ENCODE data around the gene MEIOB.

MEIOB gene

GRCh38 chr16:1857433-1858097, 14.4 kb downstream of the MEIOB start:
- Histone ChIP-seq H3K36me3 (ENCODE audit: control insufficient read depth, insufficient read depth, low read length) (no peaks in the 10 kb centered on the region), H3K4me1 (ENCODE audit: control insufficient read depth, insufficient read depth, low read length) (no peaks in the 10 kb centered on the region), H3K27me3 (ENCODE audit: control insufficient read depth, insufficient read depth, low read length) (no peaks in the 10 kb centered on the region), H3K4me3 (ENCODE audit: low read length) (no peak overlapping the region), H3K27ac (ENCODE audit: low read length) (no peak overlapping the region), H3K9me3 (ENCODE audit: control insufficient read depth, insufficient read depth, low read length) (no peaks in the 10 kb centered on the region)
- no CpG with 5 or more reads among the region's 5 CpGs for WGBS (ENCODE audit: insufficient coverage, insufficient read length)
- no peak for DNase-seq (ENCODE audit: low read depth, low spot score)

- DNase-seq (ENCODE audit: low read depth, low spot score): no peak
- Histone ChIP-seq H3K27ac (ENCODE audit: low read length) (no peak overlapping the region), H3K9me3 (ENCODE audit: control insufficient read depth, insufficient read depth, low read length) (no peaks in the 10 kb centered on the region), H3K4me3 (ENCODE audit: low read length) (no peak overlapping the region), H3K36me3 (ENCODE audit: control insufficient read depth, insufficient read depth, low read length) (no peaks in the 10 kb centered on the region), H3K4me1 (ENCODE audit: control insufficient read depth, insufficient read depth, low read length) (no peaks in the 10 kb centered on the region), H3K27me3 (ENCODE audit: control insufficient read depth, insufficient read depth, low read length) (no peaks in the 10 kb centered on the region)
- WGBS (ENCODE audit: insufficient coverage, insufficient read length): no CpG with 5 or more reads among the region's 4 CpGs
Observed at GRCh38 chr16:1851793-1852192, 20.2 kb downstream of the MEIOB start.

GRCh38 chr16:1850981-1851380, 21.0 kb downstream of the MEIOB start:
- Histone ChIP-seq H3K27me3 (ENCODE audit: control insufficient read depth, insufficient read depth, low read length) (no peaks in the 10 kb centered on the region), H3K36me3 (ENCODE audit: control insufficient read depth, insufficient read depth, low read length) (no peaks in the 10 kb centered on the region), H3K4me3 (ENCODE audit: low read length) (no peak overlapping the region), H3K9me3 (ENCODE audit: control insufficient read depth, insufficient read depth, low read length) (no peaks in the 10 kb centered on the region), H3K4me1 (ENCODE audit: control insufficient read depth, insufficient read depth, low read length) (no peaks in the 10 kb centered on the region), H3K27ac (ENCODE audit: low read length) (no peak overlapping the region)
- no peak for DNase-seq (ENCODE audit: low read depth, low spot score)
- no CpG with 5 or more reads among the region's 7 CpGs for WGBS (ENCODE audit: insufficient coverage, insufficient read length)

- no CpG with 5 or more reads among the region's 1 CpG for WGBS (ENCODE audit: insufficient coverage, insufficient read length)
- H3K9me3 ChIP-seq (ENCODE audit: control insufficient read depth, insufficient read depth, low read length): no peaks in the 10 kb centered on the region
- no peak overlapping the region for H3K27ac ChIP-seq (ENCODE audit: low read length)
- DNase-seq (ENCODE audit: low read depth, low spot score): no peak
- H3K4me1 ChIP-seq (ENCODE audit: control insufficient read depth, insufficient read depth, low read length): no peaks in the 10 kb centered on the region
- H3K4me3 ChIP-seq (ENCODE audit: low read length): no peak overlapping the region
- no peaks in the 10 kb centered on the region for H3K36me3 ChIP-seq (ENCODE audit: control insufficient read depth, insufficient read depth, low read length)
- no peaks in the 10 kb centered on the region for H3K27me3 ChIP-seq (ENCODE audit: control insufficient read depth, insufficient read depth, low read length)
Observed at GRCh38 chr16:1846416-1846815, 25.5 kb downstream of the MEIOB start.

- DNase-seq (ENCODE audit: low read depth, low spot score): no peak
- no peaks in the 10 kb centered on the region for H3K27me3 ChIP-seq (ENCODE audit: control insufficient read depth, insufficient read depth, low read length)
- no peak overlapping the region for H3K27ac ChIP-seq (ENCODE audit: low read length)
- H3K36me3 ChIP-seq (ENCODE audit: control insufficient read depth, insufficient read depth, low read length): no peaks in the 10 kb centered on the region
- no CpG with 5 or more reads among the region's 4 CpGs for WGBS (ENCODE audit: insufficient coverage, insufficient read length)
- H3K4me3 ChIP-seq (ENCODE audit: low read length): no peak overlapping the region
- H3K9me3 ChIP-seq (ENCODE audit: control insufficient read depth, insufficient read depth, low read length): no peaks in the 10 kb centered on the region
- no peaks in the 10 kb centered on the region for H3K4me1 ChIP-seq (ENCODE audit: control insufficient read depth, insufficient read depth, low read length)
Observed at GRCh38 chr16:1845985-1846384, 26.0 kb downstream of the MEIOB start.

- no peak overlapping the region for H3K27ac ChIP-seq (ENCODE audit: low read length)
- WGBS (ENCODE audit: insufficient coverage, insufficient read length): no CpG with 5 or more reads among the region's 9 CpGs
- H3K36me3 ChIP-seq (ENCODE audit: control insufficient read depth, insufficient read depth, low read length): no peaks in the 10 kb centered on the region
- H3K4me1 ChIP-seq (ENCODE audit: control insufficient read depth, insufficient read depth, low read length): no peaks in the 10 kb centered on the region
- 0 out of 2 replicates have a peak, but pooled peaks cover 1% of the 10 kb centered on the region for H3K27me3 ChIP-seq (ENCODE audit: control insufficient read depth, insufficient read depth, low read length)
- H3K4me3 ChIP-seq (ENCODE audit: low read length): no peak overlapping the region
- DNase-seq (ENCODE audit: low read depth, low spot score): no peak
- H3K9me3 ChIP-seq (ENCODE audit: control insufficient read depth, insufficient read depth, low read length): no peaks in the 10 kb centered on the region
Observed at GRCh38 chr16:1839554-1839953, 32.4 kb downstream of the MEIOB start.

GRCh38 chr16:1834096-1834495, 37.9 kb downstream of the MEIOB start:
- DNase-seq (ENCODE audit: low read depth, low spot score): no peak
- Histone ChIP-seq H3K4me1 (ENCODE audit: control insufficient read depth, insufficient read depth, low read length) (no peaks in the 10 kb centered on the region), H3K36me3 (ENCODE audit: control insufficient read depth, insufficient read depth, low read length) (no peaks in the 10 kb centered on the region), H3K4me3 (ENCODE audit: low read length) (no peak overlapping the region), H3K27ac (ENCODE audit: low read length) (no peak overlapping the region), H3K9me3 (ENCODE audit: control insufficient read depth, insufficient read depth, low read length) (no peaks in the 10 kb centered on the region), H3K27me3 (ENCODE audit: control insufficient read depth, insufficient read depth, low read length) (0 out of 2 replicates have a peak, but pooled peaks cover 1% of the 10 kb centered on the region)
- no CpG with 5 or more reads among the region's 5 CpGs for WGBS (ENCODE audit: insufficient coverage, insufficient read length)

- Histone ChIP-seq H3K4me1 (ENCODE audit: control insufficient read depth, insufficient read depth, low read length) (no peaks in the 10 kb centered on the region), H3K9me3 (ENCODE audit: control insufficient read depth, insufficient read depth, low read length) (no peaks in the 10 kb centered on the region), H3K27me3 (ENCODE audit: control insufficient read depth, insufficient read depth, low read length) (0 out of 2 replicates have a peak, but pooled peaks cover 1% of the 10 kb centered on the region), H3K4me3 (ENCODE audit: low read length) (no peak overlapping the region), H3K36me3 (ENCODE audit: control insufficient read depth, insufficient read depth, low read length) (no peaks in the 10 kb centered on the region), H3K27ac (ENCODE audit: low read length) (no peak overlapping the region)
- no CpG with 5 or more reads among the region's 9 CpGs for WGBS (ENCODE audit: insufficient coverage, insufficient read length)
- no peak for DNase-seq (ENCODE audit: low read depth, low spot score)
Observed at GRCh38 chr16:1832838-1833454, 39.0 kb downstream of the MEIOB start.

GRCh38 chr16:1831186-1832075, 40.5 kb downstream of the MEIOB start:
- Histone ChIP-seq H3K36me3 (ENCODE audit: control insufficient read depth, insufficient read depth, low read length) (no peaks in the 10 kb centered on the region), H3K27ac (ENCODE audit: low read length) (no peak overlapping the region)

GRCh38 chr16:1830213-1830612, 41.8 kb downstream of the MEIOB start:
- Histone ChIP-seq H3K9me3 (ENCODE audit: control insufficient read depth, insufficient read depth, low read length) (no peaks in the 10 kb centered on the region), H3K4me1 (ENCODE audit: control insufficient read depth, insufficient read depth, low read length) (peaks cover 2% of the 10 kb centered on the region; the same call in 1 of the 2 replicates), H3K4me3 (ENCODE audit: low read length) (no peak overlapping the region), H3K27me3 (ENCODE audit: control insufficient read depth, insufficient read depth, low read length) (no peaks in the 10 kb centered on the region), H3K36me3 (ENCODE audit: control insufficient read depth, insufficient read depth, low read length) (no peaks in the 10 kb centered on the region), H3K27ac (ENCODE audit: low read length) (no peak overlapping the region)
- no peak for DNase-seq (ENCODE audit: low read depth, low spot score)
- no CpG with 5 or more reads among the region's 3 CpGs for WGBS (ENCODE audit: insufficient coverage, insufficient read length)

More at GRCh38 chr16:1831186-1832075, 40.5 kb downstream of the MEIOB start:
- H3K9me3 ChIP-seq (ENCODE audit: control insufficient read depth, insufficient read depth, low read length): no peaks in the 10 kb centered on the region
- H3K27me3 ChIP-seq (ENCODE audit: control insufficient read depth, insufficient read depth, low read length): no peaks in the 10 kb centered on the region
- no peak for DNase-seq (ENCODE audit: low read depth, low spot score)
- WGBS (ENCODE audit: insufficient coverage, insufficient read length): no CpG with 5 or more reads among the region's 19 CpGs
- no peaks in the 10 kb centered on the region for H3K4me1 ChIP-seq (ENCODE audit: control insufficient read depth, insufficient read depth, low read length)
- H3K4me3 ChIP-seq (ENCODE audit: low read length): no peak overlapping the region

Measured in iPS DF 6.9 (cell line).